LNCAP (cell line): ENCODE results near the gene GEMIN8.

ENCODE experiments used
- CTCF ChIP-seq: fragments of 450-650 bp; IDR thresholded peaks from 2 replicates; pipeline ENCODE4 v1.5.1; 2017; ENCODE audit warnings: mild to moderate bottlenecking

Gene GEMIN8

GRCh38 chrX:14029425-14030173, at the start of gene GEMIN8:
Gene GEMIN8 (minus strand): TSS chrX:14029892. CDS start chrX:14021478, 8,414 bp downstream.
- no peak for TF ChIP-seq CTCF

GRCh38 chrX:14076639-14077038, 46.9 kb upstream of the GEMIN8 start:
- no peak for TF ChIP-seq CTCF

- no peak for TF ChIP-seq CTCF
These were observed 43.9 kb upstream of the GEMIN8 start for GRCh38 chrX:14073556-14073955.

GRCh38 chrX:14073071-14073470, 43.4 kb upstream of the GEMIN8 start:
- no peak for TF ChIP-seq CTCF

GRCh38 chrX:14065800-14066199, 36.1 kb upstream of the GEMIN8 start:
- TF ChIP-seq CTCF, result no peak

GRCh38 chrX:14064626-14065432, 35.1 kb upstream of the GEMIN8 start:
- no peak for TF ChIP-seq CTCF

- TF ChIP-seq CTCF, result no peak
These were observed 32.8 kb upstream of the GEMIN8 start for GRCh38 chrX:14062524-14062923.
